A673 (cell line): ENCODE data around the gene PDGFB.

Source experiments
- EZH2 ChIP-seq: fragments of 200-600 bp; sonication (generic); IDR thresholded peaks from 2 replicates; pipeline ENCODE4 v1.6.1; 2017; ENCODE audit warnings: borderline replicate concordance, low read depth, mild to moderate bottlenecking, mixed read lengths, antibody characterized with exemption, low read length; ENCODE audit not compliant: poor library complexity, severe bottlenecking
- TF ChIP-seq, protein P1 (sequence below): fragments of 300-800, 200-600 bp; sonication (generic); conservative IDR thresholded peaks from 2 replicates; pipeline ENCODE4 v1.5.1; 2017; ENCODE audit warnings: low read depth, mild to moderate bottlenecking, antibody characterized with exemption, low read length, moderate library complexity, mixed read lengths

DNA sequence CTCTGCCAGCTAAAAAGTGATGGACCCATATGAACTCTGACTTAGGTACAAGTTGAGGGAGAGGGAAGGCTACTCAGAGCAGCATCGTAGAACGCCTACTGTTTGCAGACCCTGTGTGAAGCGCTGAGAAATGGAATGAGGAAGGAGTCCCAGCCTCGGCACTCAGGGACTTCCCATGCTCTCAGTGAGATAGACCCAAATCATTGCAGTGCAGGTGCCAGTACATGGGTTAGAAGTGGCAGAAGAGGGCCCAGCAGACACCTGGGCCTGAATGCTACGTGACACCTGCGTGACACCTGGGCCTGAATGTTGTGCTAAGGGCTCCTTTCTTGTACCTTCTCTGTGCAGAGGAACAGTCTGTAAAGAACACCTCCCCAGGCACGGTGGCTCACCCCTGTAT is 2.6 kb upstream of the PDGFB start:
- no peak for TF ChIP-seq EZH2
- TF ChIP-seq, protein P1, sequence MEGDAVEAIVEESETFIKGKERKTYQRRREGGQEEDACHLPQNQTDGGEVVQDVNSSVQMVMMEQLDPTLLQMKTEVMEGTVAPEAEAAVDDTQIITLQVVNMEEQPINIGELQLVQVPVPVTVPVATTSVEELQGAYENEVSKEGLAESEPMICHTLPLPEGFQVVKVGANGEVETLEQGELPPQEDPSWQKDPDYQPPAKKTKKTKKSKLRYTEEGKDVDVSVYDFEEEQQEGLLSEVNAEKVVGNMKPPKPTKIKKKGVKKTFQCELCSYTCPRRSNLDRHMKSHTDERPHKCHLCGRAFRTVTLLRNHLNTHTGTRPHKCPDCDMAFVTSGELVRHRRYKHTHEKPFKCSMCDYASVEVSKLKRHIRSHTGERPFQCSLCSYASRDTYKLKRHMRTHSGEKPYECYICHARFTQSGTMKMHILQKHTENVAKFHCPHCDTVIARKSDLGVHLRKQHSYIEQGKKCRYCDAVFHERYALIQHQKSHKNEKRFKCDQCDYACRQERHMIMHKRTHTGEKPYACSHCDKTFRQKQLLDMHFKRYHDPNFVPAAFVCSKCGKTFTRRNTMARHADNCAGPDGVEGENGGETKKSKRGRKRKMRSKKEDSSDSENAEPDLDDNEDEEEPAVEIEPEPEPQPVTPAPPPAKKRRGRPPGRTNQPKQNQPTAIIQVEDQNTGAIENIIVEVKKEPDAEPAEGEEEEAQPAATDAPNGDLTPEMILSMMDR, result no peak
